Activated CD8-positive, alpha-beta T cell treated with anti-CD3 and anti-CD28 coated beads, Interleukin-2, amount 10 ng/mL, durations not matched to agents 7 days and 5 days (primary cell): Measurements from ENCODE around the gene KCNIP3. TPM values are rescaled to one million over a fixed set of nuclear protein-coding genes. Genes with fewer than 3 reads are reported as not detected.
A peak's percentile ranks its signal among the peaks of the same experiment; 100 is the strongest.

Source experiments
- ATAC-seq: fragments of 150-1000 bp; cut with Tn5 transposase; one replicate; pipeline ENCODE4 v1.10.0; 2021; ENCODE audit warnings: moderate library complexity
- CTCF ChIA-PET: fragments of 350-600 bp; sonication (Branson Sonifier 250); formaldehyde crosslinking; loops from one replicate; lab custom pipeline; 2021; ENCODE audit warnings: antibody characterized with exemption; lab: Charles Lee
- POLR2A ChIA-PET: fragments of 350-600 bp; sonication (Branson Sonifier 250); formaldehyde crosslinking; loops from one replicate; lab custom pipeline; 2021; ENCODE audit warnings: antibody characterized with exemption; lab: Charles Lee
- DNase-seq: peaks from one replicate; pipeline ENCODE4 v3.0.0-alpha.2; 2020
- H3K27ac Mint-ChIP-seq: one replicate; pipeline ENCODE4 v1.8.0; 2021; ENCODE audit warnings: mild to moderate bottlenecking, mixed read lengths
- H3K27me3 Mint-ChIP-seq: one replicate; pipeline ENCODE4 v1.8.0; 2021; ENCODE audit warnings: low read depth, mixed read lengths
- H3K36me3 Mint-ChIP-seq: one replicate; pipeline ENCODE4 v1.8.0; 2021; ENCODE audit warnings: low read depth, mixed read lengths
- H3K4me1 Mint-ChIP-seq: one replicate; pipeline ENCODE4 v1.8.0; 2021; ENCODE audit warnings: low read depth, mixed read lengths
- H3K4me3 Mint-ChIP-seq: one replicate; pipeline ENCODE4 v1.8.0; 2021; ENCODE audit warnings: mild to moderate bottlenecking, mixed read lengths
- H3K9me3 Mint-ChIP-seq: one replicate; pipeline ENCODE4 v1.8.0; 2022; ENCODE audit warnings: mixed read lengths; ENCODE audit not compliant: insufficient read depth
- total RNA-seq, 2 experiments: library from RNA; stranded (reverse); gene quantifications; one replicate each; pipeline ENCODE4 v1.2.3, GENCODE V29; 2021

KCNIP3 gene
- total RNA-seq, 2 experiments from 2014 or later = not detected

DNA sequence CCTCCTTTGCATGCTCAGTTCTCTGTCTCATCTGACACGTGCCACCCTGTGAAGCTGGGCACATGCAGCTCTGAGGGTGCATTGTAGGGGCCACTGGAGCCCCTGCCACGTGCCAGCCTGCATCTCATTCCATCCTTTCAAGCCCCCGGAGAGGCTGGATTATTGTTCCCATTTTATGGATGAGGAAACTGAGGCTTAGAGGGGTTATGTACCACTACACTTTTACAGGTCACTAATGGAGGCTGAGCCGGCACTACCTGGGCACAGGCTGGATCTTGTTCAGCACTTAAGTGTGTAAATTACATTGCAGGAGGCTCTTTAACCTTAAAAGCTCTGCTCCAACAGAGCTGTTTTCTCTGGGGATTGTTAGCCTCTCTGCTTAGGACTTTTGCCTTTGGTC, 47.5 kb downstream of the KCNIP3 start:
- POLR2A ChIA-PET = no interaction called here

DNA sequence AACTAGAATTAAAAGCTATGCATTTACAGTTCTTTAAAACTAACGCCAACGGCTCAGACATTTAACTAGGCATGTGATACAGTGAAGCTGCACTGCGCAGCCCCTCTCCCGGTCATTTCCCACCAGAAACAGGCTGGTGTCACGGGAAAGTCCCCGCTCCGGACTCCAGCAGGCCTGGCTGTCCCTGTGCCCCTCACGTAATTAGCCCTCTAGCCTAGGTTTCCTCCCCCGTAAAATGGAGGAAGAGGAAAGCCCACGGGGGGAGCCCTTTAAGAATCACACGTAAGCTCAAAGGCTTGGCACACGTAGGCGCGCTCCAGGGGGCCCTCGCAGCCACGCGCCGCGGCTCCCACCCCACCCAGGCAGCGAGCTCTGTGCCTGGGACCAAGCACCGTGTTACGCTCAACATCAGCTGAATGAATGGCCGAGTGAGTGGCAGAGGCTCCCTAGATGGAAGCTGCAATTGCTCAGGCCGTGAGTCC, 48.0 kb downstream of the KCNIP3 start:
- CTCF ChIA-PET = interaction anchor here (0.8 to 2.2 kb wide), 11 partner anchors 14 to 323 kb away, joined by 3 to 9 read pairs (median 4); partner anchors contain the start of gene FAHD2A
- Mint-ChIP-seq H3K9me3 (no peaks in the 10 kb centered on the region), H3K27me3 (peaks cover 31% of the 10 kb centered on the region), H3K27ac (no peak overlapping the region), H3K36me3 (no peaks in the 10 kb centered on the region), H3K4me1 (peaks cover 3% of the 10 kb centered on the region), H3K4me3 (peak overlapping the region; percentile 71)
- POLR2A ChIA-PET = no interaction called here
- DNase-seq (no peak), ATAC-seq (peak; percentile 35)

More for the DNA sequence above, 47.5 kb downstream of the KCNIP3 start:
- DNase-seq = no peak
- H3K9me3 Mint-ChIP-seq = no peaks in the 10 kb centered on the region
- H3K27ac Mint-ChIP-seq = no peak overlapping the region
- peaks cover 31% of the 10 kb centered on the region for H3K27me3 Mint-ChIP-seq
- no peak for ATAC-seq
- no peak overlapping the region for H3K4me3 Mint-ChIP-seq
- H3K36me3 Mint-ChIP-seq = no peaks in the 10 kb centered on the region
- H3K4me1 Mint-ChIP-seq = peaks cover 3% of the 10 kb centered on the region
- CTCF ChIA-PET = interaction anchor here (0.8 to 2.2 kb wide), 8 partner anchors 14 to 322 kb away, joined by 3 to 9 read pairs (median 4); partner anchors contain the start of gene FAHD2A

DNA sequence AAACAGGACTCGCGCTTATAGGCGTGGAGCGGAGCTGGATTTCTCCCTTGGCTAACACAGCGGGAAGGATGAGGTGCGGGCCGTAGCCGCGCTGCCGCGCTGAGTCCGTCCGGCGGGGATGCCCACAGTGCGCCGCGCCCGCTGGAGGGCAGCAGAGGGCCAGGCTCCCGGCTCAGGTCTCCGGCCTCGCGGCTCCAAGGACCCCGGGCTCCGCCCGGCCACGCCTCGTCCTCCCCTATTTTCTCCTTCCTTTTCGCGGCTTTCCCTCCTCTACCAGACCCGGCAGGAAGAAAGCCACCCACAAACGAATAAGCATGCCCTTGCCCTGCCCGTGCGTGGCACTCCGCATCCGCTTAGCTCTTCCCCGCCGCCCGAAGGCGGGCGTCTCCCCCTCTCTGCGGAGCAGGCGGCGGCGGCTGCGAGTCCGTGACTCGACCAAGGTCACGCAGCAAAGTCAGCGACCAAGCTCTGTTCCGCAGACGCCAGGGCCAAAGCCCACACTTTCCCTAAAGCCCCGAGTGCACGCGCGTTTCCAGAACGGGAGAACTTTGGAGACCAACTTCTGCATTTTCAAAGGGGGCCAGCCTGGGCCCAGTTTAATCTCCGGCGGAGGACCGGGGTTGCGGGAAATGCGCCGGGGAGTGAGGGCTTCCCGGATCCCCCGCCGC, 48.5 kb downstream of the KCNIP3 start:
- ATAC-seq = peak; percentile 94
- POLR2A ChIA-PET = no interaction called here
- H3K27me3 Mint-ChIP-seq = peaks cover 31% of the 10 kb centered on the region

DNA sequence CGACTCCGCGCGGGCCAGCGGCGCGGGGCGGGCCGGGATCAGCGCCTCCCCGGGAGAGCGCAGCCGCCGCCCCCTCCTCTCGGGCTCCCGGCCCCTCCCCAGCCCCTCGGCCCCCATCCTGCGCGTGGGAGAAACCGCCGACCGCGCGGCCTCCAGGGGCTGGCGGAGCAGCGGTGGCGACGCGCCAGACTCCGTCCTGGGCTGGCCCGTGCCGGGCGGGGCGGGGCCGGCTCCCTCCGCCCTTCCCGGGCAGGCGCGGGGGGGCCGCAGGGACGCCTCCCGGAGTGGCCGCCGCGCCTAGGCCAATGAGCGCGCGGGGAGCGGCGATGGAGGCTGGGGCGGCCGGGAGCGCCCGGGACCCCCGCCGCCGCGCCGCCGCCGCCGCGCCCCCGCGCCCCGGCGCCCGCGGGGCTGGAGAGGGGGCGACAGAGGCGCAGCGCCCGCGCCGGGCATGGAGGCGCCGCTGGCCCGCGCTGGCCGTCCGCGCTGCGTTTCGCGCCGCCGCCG, 49.1 kb downstream of the KCNIP3 start:
- POLR2A ChIA-PET = no interaction called here
- H3K4me3 Mint-ChIP-seq = no peak overlapping the region
- CTCF ChIA-PET = interaction anchor here (0.9 to 2.2 kb wide), 4 partner anchors 22 to 270 kb away, joined by 3 to 9 read pairs (median 4); no protein-coding TSS in a partner anchor
- H3K36me3 Mint-ChIP-seq = no peaks in the 10 kb centered on the region
- no peaks in the 10 kb centered on the region for H3K9me3 Mint-ChIP-seq
- DNase-seq = no peak
- no peak overlapping the region for H3K27ac Mint-ChIP-seq
- peaks cover 3% of the 10 kb centered on the region for H3K4me1 Mint-ChIP-seq
- peaks cover 31% of the 10 kb centered on the region for H3K27me3 Mint-ChIP-seq
- ATAC-seq = peak; percentile 22

More for the DNA sequence above, 48.5 kb downstream of the KCNIP3 start:
- Mint-ChIP-seq H3K4me1 (peaks cover 3% of the 10 kb centered on the region), H3K27ac (no peak overlapping the region), H3K36me3 (no peaks in the 10 kb centered on the region), H3K9me3 (no peaks in the 10 kb centered on the region), H3K4me3 (peak overlapping the region; percentile 71)
- CTCF ChIA-PET = interaction anchor here (0.8 to 2.2 kb wide), 11 partner anchors 14 to 323 kb away, joined by 3 to 9 read pairs (median 4); partner anchors contain the start of gene FAHD2A
- DNase-seq = peak; percentile 68

DNA sequence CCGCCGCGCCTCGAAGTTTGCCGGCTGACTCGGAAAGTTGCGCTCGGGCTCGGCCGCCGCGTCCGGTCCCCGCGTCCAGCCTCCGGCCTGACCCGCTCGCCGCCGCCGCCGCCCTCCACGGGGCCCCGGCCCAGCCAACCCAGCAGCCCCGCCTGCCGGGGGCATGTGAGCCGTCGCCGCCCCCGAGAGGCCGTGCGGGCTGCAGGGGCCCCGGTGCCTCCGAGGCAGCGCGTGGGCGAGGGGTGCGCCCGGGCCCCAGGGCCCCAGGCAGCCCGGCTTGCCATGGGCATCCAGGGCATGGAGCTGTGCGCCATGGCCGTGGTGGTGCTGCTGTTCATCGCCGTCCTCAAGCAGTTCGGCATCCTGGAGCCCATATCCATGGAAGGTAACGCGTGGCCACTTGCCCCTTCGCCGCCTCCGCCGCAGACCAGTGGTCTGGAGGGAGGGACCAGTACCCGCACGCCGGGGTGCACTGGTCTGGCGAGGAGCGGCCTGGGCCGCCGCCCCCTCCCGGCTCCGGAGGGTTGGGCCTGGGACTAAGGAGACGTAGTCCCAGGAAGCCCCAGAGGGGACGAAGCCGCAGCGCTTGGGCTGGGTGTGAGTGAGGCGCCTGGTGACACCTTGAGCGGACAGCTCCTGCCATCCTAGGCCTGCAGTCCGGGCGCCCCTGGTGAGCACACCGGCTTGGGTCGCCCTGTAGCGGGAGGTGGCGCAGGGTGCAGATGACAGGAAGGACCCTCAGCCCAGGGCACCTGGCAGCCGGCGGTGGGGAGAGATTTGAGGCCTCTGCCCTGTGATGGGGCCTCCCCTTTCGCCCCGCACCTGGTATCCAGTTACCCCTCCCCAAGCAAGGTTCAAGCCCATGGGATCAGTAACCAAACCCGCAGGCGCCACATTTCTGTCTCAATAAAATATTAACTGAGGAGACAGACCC, 49.9 kb downstream of the KCNIP3 start:
- ATAC-seq = no peak
- Mint-ChIP-seq H3K4me1 (peaks cover 3% of the 10 kb centered on the region), H3K27me3 (peaks cover 31% of the 10 kb centered on the region)

DNA sequence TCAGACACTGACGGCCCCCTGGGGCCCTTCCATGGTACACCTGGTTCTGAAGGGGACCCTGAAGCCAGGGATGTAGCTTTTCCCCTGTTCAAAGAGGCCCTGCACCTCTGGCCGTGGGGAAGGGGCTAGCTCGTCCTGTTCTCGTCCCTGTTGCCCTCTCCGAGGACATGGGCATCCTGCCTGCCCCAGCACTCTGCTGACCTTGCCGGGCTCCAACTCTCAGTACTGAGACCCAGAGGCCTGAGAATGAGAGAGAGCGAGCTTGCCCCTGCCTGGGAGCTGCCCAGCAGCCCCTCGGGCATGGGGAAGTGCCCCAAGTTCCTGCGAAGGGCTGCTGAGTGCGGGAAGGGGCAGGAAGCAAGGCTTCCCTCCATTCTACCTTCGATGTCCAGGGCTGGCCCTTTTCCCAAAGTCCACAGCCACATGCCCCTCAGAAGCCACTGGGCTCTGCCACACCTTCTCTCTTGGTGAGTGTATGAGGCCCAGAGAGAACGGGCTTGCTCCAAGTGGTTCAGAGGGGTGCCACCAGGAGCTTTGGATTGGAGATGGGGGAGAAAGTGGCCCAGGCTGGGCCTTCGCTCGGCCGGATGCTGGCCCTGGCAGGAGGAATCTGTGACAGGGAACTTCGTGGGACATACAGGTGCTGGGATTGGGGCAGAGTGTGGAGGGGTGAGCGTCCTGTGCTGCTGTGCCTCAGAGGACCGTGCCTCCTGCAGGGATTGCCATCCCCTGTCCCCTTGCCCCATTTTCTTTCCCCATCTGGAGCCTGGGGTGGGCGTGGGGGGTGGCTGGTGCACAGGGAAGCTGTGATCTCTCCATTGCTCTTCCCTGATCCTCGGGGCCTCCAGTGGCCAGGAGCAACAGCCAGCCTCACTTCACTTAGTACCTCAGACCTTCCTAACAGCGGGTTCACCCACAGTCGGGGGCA, 50.8 kb downstream of the KCNIP3 start:
- Mint-ChIP-seq H3K4me1 (peaks cover 3% of the 10 kb centered on the region), H3K27ac (no peak overlapping the region), H3K36me3 (no peaks in the 10 kb centered on the region), H3K9me3 (no peaks in the 10 kb centered on the region), H3K27me3 (peaks cover 28% of the 10 kb centered on the region), H3K4me3 (no peak overlapping the region)
- POLR2A ChIA-PET = no interaction called here
- CTCF ChIA-PET = no interaction called here
- ATAC-seq (no peak), DNase-seq (no peak)

More for the DNA sequence above, 49.9 kb downstream of the KCNIP3 start:
- no peak overlapping the region for H3K27ac Mint-ChIP-seq
- CTCF ChIA-PET = no interaction called here
- H3K9me3 Mint-ChIP-seq = no peaks in the 10 kb centered on the region
- no peaks in the 10 kb centered on the region for H3K36me3 Mint-ChIP-seq
- no peak overlapping the region for H3K4me3 Mint-ChIP-seq
- no peak for DNase-seq
- POLR2A ChIA-PET = no interaction called here

DNA sequence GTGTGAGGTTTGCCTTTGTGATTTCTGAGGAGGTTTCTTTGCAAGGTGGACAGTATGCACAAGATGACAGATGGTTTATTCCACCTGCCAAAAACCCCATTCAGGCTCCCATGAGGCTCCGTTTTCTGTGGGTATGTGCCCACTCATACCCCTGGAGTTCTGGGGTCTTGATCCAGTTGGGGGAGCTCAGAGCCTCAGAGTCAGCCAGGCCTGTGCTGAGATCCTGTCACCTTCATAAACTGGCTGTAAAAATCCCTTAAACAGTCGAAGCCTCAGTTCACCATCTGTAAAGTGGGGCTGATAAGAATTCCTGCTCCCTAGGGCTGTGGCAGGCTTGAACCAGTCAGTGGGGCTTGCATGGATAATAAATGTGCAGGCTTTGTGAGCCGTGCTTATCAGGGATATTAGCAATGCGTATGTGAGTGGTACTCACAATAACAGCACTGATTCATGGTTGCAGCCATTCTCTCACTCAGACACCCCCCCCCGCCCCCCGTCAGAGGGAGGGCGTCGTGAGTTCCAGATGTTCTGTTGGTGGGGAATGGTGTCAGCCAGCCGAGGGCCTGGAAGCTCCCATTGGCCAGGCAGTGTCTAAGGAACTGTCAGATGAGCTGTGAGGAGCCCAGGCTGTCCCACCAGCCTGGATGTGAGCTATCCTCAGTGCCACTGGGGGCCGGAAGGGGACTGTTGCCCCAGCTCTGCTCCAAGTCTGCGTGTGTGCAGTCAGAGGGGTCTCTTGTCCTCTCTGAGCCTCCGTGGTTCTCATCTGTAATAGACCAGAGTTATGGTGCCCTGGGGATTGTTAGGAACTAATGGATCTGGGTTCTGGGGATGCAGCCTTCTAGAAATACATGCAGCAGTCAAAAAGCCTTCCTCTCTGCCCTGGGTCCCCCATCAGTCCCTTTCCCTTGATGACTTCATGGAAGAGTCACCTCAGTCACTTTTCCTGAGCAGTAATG, 51.7 kb downstream of the KCNIP3 start:
- no peaks in the 10 kb centered on the region for H3K9me3 Mint-ChIP-seq
- H3K27me3 Mint-ChIP-seq = peaks cover 22% of the 10 kb centered on the region
- ChIA-PET POLR2A (no interaction called here), CTCF (no interaction called here)
- H3K27ac Mint-ChIP-seq = no peak overlapping the region
- no peaks in the 10 kb centered on the region for H3K36me3 Mint-ChIP-seq
- no peak for ATAC-seq
- no peak overlapping the region for H3K4me3 Mint-ChIP-seq
- peaks cover 3% of the 10 kb centered on the region for H3K4me1 Mint-ChIP-seq
- no peak for DNase-seq

DNA sequence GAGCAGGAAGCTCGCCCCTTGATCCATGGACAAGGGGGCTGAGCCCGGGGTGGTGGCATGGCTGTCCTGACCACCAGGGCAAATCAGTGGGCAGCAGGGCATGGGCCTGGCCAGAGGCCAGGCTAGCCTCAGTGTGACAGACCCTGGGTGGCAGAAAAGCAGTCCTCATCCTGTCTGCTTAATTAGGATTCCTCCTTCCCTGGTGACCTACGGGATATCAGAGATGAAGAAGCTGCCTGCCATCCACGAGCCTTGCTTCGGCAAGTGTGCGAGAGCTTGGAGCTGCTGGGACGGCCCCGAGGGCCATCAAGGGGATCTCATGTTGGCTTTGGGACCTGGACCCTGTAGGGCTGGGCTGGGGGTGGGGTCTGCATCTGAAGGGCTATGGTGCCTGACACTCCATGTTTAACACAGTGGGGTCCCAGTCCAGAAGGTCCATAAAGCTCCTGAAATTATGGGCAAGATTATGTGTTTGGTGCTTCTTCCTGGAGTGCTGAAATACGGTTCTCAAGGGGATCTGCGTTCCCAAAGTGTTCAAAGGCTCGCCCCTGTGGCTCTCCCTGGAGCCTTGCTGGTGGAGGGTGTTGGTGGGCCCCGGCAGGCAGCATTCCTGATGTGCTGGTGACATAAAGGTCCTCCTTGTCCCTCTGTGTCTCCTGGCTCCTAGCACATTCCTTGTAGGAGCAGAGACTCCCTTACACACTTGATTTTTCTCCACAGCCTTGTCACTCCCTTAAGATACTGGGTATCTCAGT, 52.6 kb downstream of the KCNIP3 start:
- peaks cover 19% of the 10 kb centered on the region for H3K27me3 Mint-ChIP-seq
- ATAC-seq (no peak), DNase-seq (no peak)
- no peak overlapping the region for H3K4me3 Mint-ChIP-seq
- H3K27ac Mint-ChIP-seq = no peak overlapping the region
- H3K4me1 Mint-ChIP-seq = peaks cover 3% of the 10 kb centered on the region
- H3K36me3 Mint-ChIP-seq = no peaks in the 10 kb centered on the region
- CTCF ChIA-PET = interaction anchor here (0.6 kb wide), 1 partner anchor 413 kb away, joined by 3 read pairs; no protein-coding TSS in a partner anchor
- POLR2A ChIA-PET = no interaction called here
- no peaks in the 10 kb centered on the region for H3K9me3 Mint-ChIP-seq

DNA sequence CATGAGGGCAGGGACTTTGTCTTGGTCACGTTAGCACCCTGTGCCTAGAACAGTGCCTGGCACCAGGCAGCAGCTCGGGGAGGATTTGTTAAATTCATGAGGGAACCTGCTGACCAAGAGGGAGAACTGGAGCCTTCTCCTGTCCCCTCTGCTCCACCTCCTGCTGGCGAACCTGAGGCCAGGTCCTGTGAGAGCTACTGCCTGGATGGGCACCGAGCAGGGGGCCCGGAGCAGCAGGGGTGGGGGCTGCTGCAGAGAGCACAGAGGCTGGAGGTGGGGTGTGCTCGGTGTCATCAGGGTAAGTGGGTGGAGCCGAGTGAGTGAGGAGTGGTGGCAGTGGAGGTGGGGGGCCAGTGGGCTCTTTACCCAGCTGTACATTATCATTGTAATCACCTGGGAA, 53.2 kb downstream of the KCNIP3 start:
- ATAC-seq (no peak), DNase-seq (no peak)
- H3K36me3 Mint-ChIP-seq = no peaks in the 10 kb centered on the region
- peaks cover 16% of the 10 kb centered on the region for H3K27me3 Mint-ChIP-seq
- ChIA-PET POLR2A (no interaction called here), CTCF (interaction anchor here (0.6 kb wide), 1 partner anchor 414 kb away, joined by 3 read pairs; no protein-coding TSS in a partner anchor)
- no peaks in the 10 kb centered on the region for H3K9me3 Mint-ChIP-seq
- no peak overlapping the region for H3K27ac Mint-ChIP-seq
- no peak overlapping the region for H3K4me3 Mint-ChIP-seq
- H3K4me1 Mint-ChIP-seq = peaks cover 3% of the 10 kb centered on the region
